Endothelial cell of umbilical vein (primary cell): Measurements from ENCODE around the gene SHROOM4. TPM values are rescaled to one million over a fixed set of nuclear protein-coding genes. Genes with fewer than 3 reads are reported as not detected.

Experiments
- BruUV-seq: library from RNA; stranded (reverse); fragments of 400-500 nt; replicated peaks from 2 replicates; lab custom pipeline; 2021; lab: Mats Ljungman, UMichigan
- CTCF ChIA-PET: fragments of 300-600, 350-600 bp; sonication (Branson Sonifier 250); formaldehyde crosslinking; loops from one replicate; lab custom pipeline; 2021; ENCODE audit warnings: antibody characterized with exemption, inconsistent platforms; lab: Charles Lee
- POLR2A ChIA-PET: fragments of 300-600, 350-600 bp; sonication (Branson Sonifier 250); formaldehyde crosslinking; loops from one replicate; lab custom pipeline; 2021; ENCODE audit warnings: antibody characterized with exemption, inconsistent platforms; lab: Charles Lee
- DNase-seq: peaks from one replicate; pipeline ENCODE4 v3.0.0-alpha.2; 2011; ENCODE audit warnings: low read depth, low spot score
- FAIRE-seq: peaks from 2 replicates; lab custom pipeline; 2011; peaks lifted over from hg19 to GRCh38; lab: Jason Lieb, UNC
- H2AFZ ChIP-seq: 2 replicates; pipeline ENCODE4 v1.6.0; 2012; ENCODE audit warnings: low read depth, low read length, control low read depth, inconsistent platforms
- H3K27ac ChIP-seq: 2 replicates; pipeline ENCODE4 v1.5.1; 2011; ENCODE audit warnings: low read depth, mild to moderate bottlenecking, control low read depth, low read length, moderate library complexity; ENCODE audit not compliant: insufficient read depth
- H3K27me3 ChIP-seq, 2 experiments: 2 replicates each; pipeline versions ENCODE4 v1.6.0 to v1.6.1; 2011; ENCODE audit warnings: low read length in 2 of 2, mixed read lengths in 1 of 2; ENCODE audit not compliant: control insufficient read depth in 2 of 2, insufficient read depth in 2 of 2
- H3K36me3 ChIP-seq, 2 experiments: 2 replicates in 1 of 2; 3 replicates in 1 of 2; pipeline ENCODE4 v1.5.1; 2011; ENCODE audit warnings: low read length in 2 of 2, mild to moderate bottlenecking in 1 of 2, moderate library complexity in 1 of 2; ENCODE audit not compliant: control insufficient read depth in 2 of 2, insufficient read depth in 2 of 2; ENCODE audit errors: extremely low read depth in 1 of 2
- H3K4me1 ChIP-seq: 3 replicates; pipeline ENCODE4 v1.5.1; 2011; ENCODE audit warnings: mild to moderate bottlenecking, low read length; ENCODE audit not compliant: control insufficient read depth, insufficient read depth; ENCODE audit errors: extremely low read depth
- H3K4me2 ChIP-seq: 2 replicates; pipeline ENCODE4 v1.6.1; 2011; ENCODE audit warnings: low read length, control low read depth, mixed read lengths; ENCODE audit not compliant: insufficient read depth
- H3K4me3 ChIP-seq, 3 experiments: fragments of 200-600 bp in 1 of 3; sonication (generic), shearing (Covaris generic) in 1 of 3; replicated peaks in 1 of 3; 2 replicates each; pipeline ENCODE4 v1.5.1; 2011 to 2016; ENCODE audit warnings: control low read depth in 3 of 3, low read length in 3 of 3, mild to moderate bottlenecking in 2 of 3, inconsistent platforms in 1 of 3, low read depth in 1 of 3, moderate library complexity in 1 of 3; ENCODE audit not compliant: insufficient read depth in 1 of 3
- H3K79me2 ChIP-seq: 2 replicates; pipeline ENCODE4 v1.6.0; 2012; ENCODE audit warnings: low read length, inconsistent platforms; ENCODE audit not compliant: control insufficient read depth, insufficient read depth
- H3K9ac ChIP-seq: replicated peaks from 2 replicates; pipeline ENCODE3; 2011; ENCODE audit warnings: low read length, control low read depth; ENCODE audit not compliant: insufficient read depth; ENCODE audit errors: extremely low read depth
- H3K9me1 ChIP-seq: replicated peaks from 3 replicates; pipeline ENCODE4 v1.6.0; 2011; ENCODE audit warnings: mild to moderate bottlenecking, low read length; ENCODE audit not compliant: control insufficient read depth, insufficient read depth; ENCODE audit errors: extremely low read depth
- H3K9me3 ChIP-seq: replicated peaks from 2 replicates; pipeline ENCODE4 v1.5.1; 2012; ENCODE audit warnings: low read length, inconsistent platforms; ENCODE audit not compliant: control insufficient read depth, insufficient read depth
- H4K20me1 ChIP-seq: replicated peaks from 2 replicates; pipeline ENCODE3; 2011; ENCODE audit warnings: mild to moderate bottlenecking, low read length; ENCODE audit not compliant: control insufficient read depth, insufficient read depth; ENCODE audit errors: extremely low read depth
- FOS ChIP-seq: IDR thresholded peaks from 2 replicates; pipeline ENCODE4 v1.6.1; 2011; ENCODE audit warnings: mild to moderate bottlenecking, low read length, moderate library complexity, borderline replicate concordance; ENCODE audit not compliant: insufficient read depth
- GATA2 ChIP-seq: IDR thresholded peaks from 2 replicates; pipeline ENCODE4 v1.7.0; 2011; ENCODE audit warnings: low read depth, mild to moderate bottlenecking, moderate library complexity, mixed read lengths, low read length; ENCODE audit not compliant: insufficient read length, insufficient read depth
- MAX ChIP-seq: IDR thresholded peaks from 2 replicates; pipeline ENCODE4 v1.6.1; 2011; ENCODE audit not compliant: insufficient read depth, insufficient read length
- MYC ChIP-seq: IDR thresholded peaks from one replicate; pipeline ENCODE4 v1.6.1; 2011; ENCODE audit warnings: mild to moderate bottlenecking, low read depth, low read length
- POLR2A ChIP-seq: IDR thresholded peaks from 2 replicates; pipeline ENCODE4 v1.6.1; 2012; ENCODE audit warnings: low read depth, mild to moderate bottlenecking, control low read depth, low read length
- POLR2AphosphoS5 ChIP-seq: IDR thresholded peaks from 2 replicates; pipeline ENCODE4 v1.6.1; 2012; ENCODE audit warnings: low read depth, mild to moderate bottlenecking, control low read depth, low read length, moderate library complexity; ENCODE audit not compliant: insufficient read depth
- dilution Hi-C: fragments of 300-500 bp; cut with MboI; formaldehyde crosslinking; loops from one replicate; pipeline ENCODE4 v1.15.0; 2019; ENCODE audit warnings: low sequenced_read_pairs; ENCODE audit not compliant: extremely low pct_ligation_motif_present
- intact Hi-C: fragments of 100-400 bp; cut with micrococcal nuclease; formaldehyde crosslinking; loops from one replicate; pipeline ENCODE4 v1.10.0; 2022
- polyA plus RNA-seq, 4 experiments: library from polyadenylated mRNA; depleted of rRNA in 3 of 4; stranded (reverse) in 3 of 4; unstranded in 1 of 4; fragments of >200 nt; gene quantifications; 2 replicates each; pipeline versions ENCODE4 v1.2.1 to v1.2.3, GENCODE V29; 2011 to 2012; ENCODE audit warnings: missing spikeins in 1 of 4
- total RNA-seq: library from RNA; stranded (reverse); gene quantifications from 2 replicates; pipeline ENCODE4 v1.2.3, GENCODE V29; 2021
- TF ChIP-seq, protein P1 (sequence below), 2 donors: IDR thresholded peaks; 1 replicate in 1 of 2; 2 replicates in 1 of 2; pipeline ENCODE4 v1.5.1; 2011; ENCODE audit warnings: low read length in 2 of 2, mild to moderate bottlenecking in 2 of 2, moderate library complexity in 2 of 2, control low read depth in 1 of 2, inconsistent platforms in 1 of 2, low read depth in 1 of 2; ENCODE audit not compliant: insufficient read depth in 1 of 2; ENCODE audit errors: extremely low read depth in 1 of 2

Gene SHROOM4
- total and polyA plus RNA-seq, 2 donors (not counting 3 experiments of a cell fraction or from before 2014, with no cell fraction given) = 29.7 to 57.5 TPM

GRCh38 chrX:50684871-50685270 is 129.1 kb downstream of the SHROOM4 start:
- Histone ChIP-seq H3K4me2 (peak overlapping the region; percentile 17), H3K4me1 (peaks cover 15% of the 10 kb centered on the region), H2AFZ (no peak overlapping the region), H3K9ac (no peak overlapping the region), H3K9me1 (no peaks in the 10 kb centered on the region), H3K9me3 (no peaks in the 10 kb centered on the region), H3K27ac (no peak overlapping the region), H3K36me3 (no peaks in the 10 kb centered on the region), H3K79me2 (no peaks in the 10 kb centered on the region), H3K4me3 (no peak overlapping the region), H4K20me1 (no peaks in the 10 kb centered on the region), H3K27me3 (no peaks in the 10 kb centered on the region)
- no peak for TF ChIP-seq MYC
- TF ChIP-seq, protein P1, sequence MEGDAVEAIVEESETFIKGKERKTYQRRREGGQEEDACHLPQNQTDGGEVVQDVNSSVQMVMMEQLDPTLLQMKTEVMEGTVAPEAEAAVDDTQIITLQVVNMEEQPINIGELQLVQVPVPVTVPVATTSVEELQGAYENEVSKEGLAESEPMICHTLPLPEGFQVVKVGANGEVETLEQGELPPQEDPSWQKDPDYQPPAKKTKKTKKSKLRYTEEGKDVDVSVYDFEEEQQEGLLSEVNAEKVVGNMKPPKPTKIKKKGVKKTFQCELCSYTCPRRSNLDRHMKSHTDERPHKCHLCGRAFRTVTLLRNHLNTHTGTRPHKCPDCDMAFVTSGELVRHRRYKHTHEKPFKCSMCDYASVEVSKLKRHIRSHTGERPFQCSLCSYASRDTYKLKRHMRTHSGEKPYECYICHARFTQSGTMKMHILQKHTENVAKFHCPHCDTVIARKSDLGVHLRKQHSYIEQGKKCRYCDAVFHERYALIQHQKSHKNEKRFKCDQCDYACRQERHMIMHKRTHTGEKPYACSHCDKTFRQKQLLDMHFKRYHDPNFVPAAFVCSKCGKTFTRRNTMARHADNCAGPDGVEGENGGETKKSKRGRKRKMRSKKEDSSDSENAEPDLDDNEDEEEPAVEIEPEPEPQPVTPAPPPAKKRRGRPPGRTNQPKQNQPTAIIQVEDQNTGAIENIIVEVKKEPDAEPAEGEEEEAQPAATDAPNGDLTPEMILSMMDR (IDR thresholded peaks at IDR 0.05; ENCODE audit: extremely low read depth in 1 of 2, insufficient read depth in 1 of 2, low read depth in 1 of 2, low read length in 2 of 2) = no peak
- dilution Hi-C loops = no loop called here
- POLR2A ChIA-PET = interaction anchor here (1.0 kb wide), 1 partner anchor 41 kb away, joined by 3 read pairs; no protein-coding TSS in a partner anchor
- CTCF ChIA-PET = interaction anchor here (0.6 to 1.4 kb wide), 3 partner anchors 38 to 218 kb away, joined by 3 to 6 read pairs (median 3); no protein-coding TSS in a partner anchor
- DNase-seq (peak; percentile 53), FAIRE-seq (no peak)
- BruUV-seq = no TSS peak
- intact Hi-C loops = loop anchor here (10.0 kb wide), 2 partner anchors 210 to 350 kb away; partner anchors contain the start of gene DGKK

DNA sequence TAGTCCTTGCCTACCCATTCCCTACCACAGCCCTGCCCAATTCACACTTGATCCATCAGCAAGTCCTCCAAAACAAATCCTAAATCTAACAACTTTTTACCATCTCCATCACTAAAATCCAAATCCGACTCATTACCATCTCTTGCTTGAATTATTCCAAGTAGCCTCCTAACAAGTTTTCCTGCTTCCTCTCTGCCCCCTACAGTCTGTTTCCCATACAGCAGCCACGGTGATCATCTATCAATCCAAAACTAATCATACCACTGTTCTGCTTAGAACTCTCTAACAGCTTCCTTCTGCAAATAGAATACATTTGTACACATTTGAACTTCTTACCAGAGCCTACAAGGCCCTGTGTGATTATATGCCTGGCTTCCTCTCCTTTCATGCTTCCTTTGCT is 133.0 kb downstream of the SHROOM4 start:
- Histone ChIP-seq H3K9me1 (no peaks in the 10 kb centered on the region), H3K9me3 (no peaks in the 10 kb centered on the region), H3K4me1 (peaks cover 31% of the 10 kb centered on the region), H3K27ac (no peak overlapping the region), H3K9ac (no peak overlapping the region), H3K4me2 (no peak overlapping the region), H3K36me3 (no peaks in the 10 kb centered on the region), H3K4me3 (no peak overlapping the region), H4K20me1 (no peaks in the 10 kb centered on the region), H3K79me2 (no peaks in the 10 kb centered on the region), H2AFZ (no peak overlapping the region), H3K27me3 (no peaks in the 10 kb centered on the region)
- POLR2A ChIA-PET = no interaction called here
- intact Hi-C loops (loop anchor here (1.0 to 10.0 kb wide), 5 partner anchors 38 to 346 kb away; partner anchors contain the start of gene DGKK), dilution Hi-C loops (no loop called here)
- no TSS peak for BruUV-seq
- TF ChIP-seq POLR2A = no peak
- no peak for TF ChIP-seq MAX
- no peak for TF ChIP-seq GATA2
- TF ChIP-seq POLR2AphosphoS5 = no peak
- no peak for TF ChIP-seq FOS
- TF ChIP-seq, protein P1 (IDR thresholded peaks at IDR 0.05; ENCODE audit: extremely low read depth in 1 of 2, insufficient read depth in 1 of 2, low read depth in 1 of 2, low read length in 2 of 2) = peak; percentile 39 to 54
- no peak for TF ChIP-seq MYC
- DNase-seq = peak; percentile 63
- peak; percentile 79 for FAIRE-seq
- CTCF ChIA-PET = interaction anchor here (0.6 to 2.2 kb wide), 29 partner anchors 9 to 797 kb away, joined by 3 to 17 read pairs (median 4); no protein-coding TSS in a partner anchor
